ENCODE data around the gene CDH4.

The CDH4 gene

GRCh38 chr20:61752576-61752975 is 500.5 kb downstream of the CDH4 start:
- no peak for DNase-seq (ENCODE audit: low read depth)
- TF ChIP-seq, protein P1, sequence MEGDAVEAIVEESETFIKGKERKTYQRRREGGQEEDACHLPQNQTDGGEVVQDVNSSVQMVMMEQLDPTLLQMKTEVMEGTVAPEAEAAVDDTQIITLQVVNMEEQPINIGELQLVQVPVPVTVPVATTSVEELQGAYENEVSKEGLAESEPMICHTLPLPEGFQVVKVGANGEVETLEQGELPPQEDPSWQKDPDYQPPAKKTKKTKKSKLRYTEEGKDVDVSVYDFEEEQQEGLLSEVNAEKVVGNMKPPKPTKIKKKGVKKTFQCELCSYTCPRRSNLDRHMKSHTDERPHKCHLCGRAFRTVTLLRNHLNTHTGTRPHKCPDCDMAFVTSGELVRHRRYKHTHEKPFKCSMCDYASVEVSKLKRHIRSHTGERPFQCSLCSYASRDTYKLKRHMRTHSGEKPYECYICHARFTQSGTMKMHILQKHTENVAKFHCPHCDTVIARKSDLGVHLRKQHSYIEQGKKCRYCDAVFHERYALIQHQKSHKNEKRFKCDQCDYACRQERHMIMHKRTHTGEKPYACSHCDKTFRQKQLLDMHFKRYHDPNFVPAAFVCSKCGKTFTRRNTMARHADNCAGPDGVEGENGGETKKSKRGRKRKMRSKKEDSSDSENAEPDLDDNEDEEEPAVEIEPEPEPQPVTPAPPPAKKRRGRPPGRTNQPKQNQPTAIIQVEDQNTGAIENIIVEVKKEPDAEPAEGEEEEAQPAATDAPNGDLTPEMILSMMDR (IDR thresholded peaks at IDR 0.05; ENCODE audit: control insufficient read depth, extremely low read depth, insufficient read depth): no peak
- no peak overlapping the region for H3K4me3 ChIP-seq (ENCODE audit: low read depth, low read length)

- H3K4me3 ChIP-seq (ENCODE audit: low read depth, low read length): no peak overlapping the region
- TF ChIP-seq, protein P1 (IDR thresholded peaks at IDR 0.05; ENCODE audit: control insufficient read depth, extremely low read depth, insufficient read depth): no peak
- no peak for DNase-seq (ENCODE audit: low read depth)
Observed at GRCh38 chr20:61753316-61753942, 501.4 kb downstream of the CDH4 start.

- TF ChIP-seq, protein P1 (IDR thresholded peaks at IDR 0.05; ENCODE audit: control insufficient read depth, extremely low read depth, insufficient read depth): no peak
- DNase-seq (ENCODE audit: low read depth): no peak
- H3K4me3 ChIP-seq (ENCODE audit: low read depth, low read length): no peak overlapping the region
Observed at GRCh38 chr20:61753987-61754956, 502.2 kb downstream of the CDH4 start.

GRCh38 chr20:61754976-61755778 is 503.1 kb downstream of the CDH4 start:
- TF ChIP-seq, protein P1 (IDR thresholded peaks at IDR 0.05; ENCODE audit: control insufficient read depth, extremely low read depth, insufficient read depth): no peak
- DNase-seq (ENCODE audit: low read depth): no peak
- H3K4me3 ChIP-seq (ENCODE audit: low read depth, low read length): no peak overlapping the region

GRCh38 chr20:61755971-61756845 is 504.1 kb downstream of the CDH4 start:
- DNase-seq (ENCODE audit: low read depth): no peak
- TF ChIP-seq, protein P1 (IDR thresholded peaks at IDR 0.05; ENCODE audit: control insufficient read depth, extremely low read depth, insufficient read depth): no peak
- no peak overlapping the region for H3K4me3 ChIP-seq (ENCODE audit: low read depth, low read length)

Measured in LNCaP clone FGC (cell line).